Liver (tissue), 3 donors: Measurements from ENCODE around the gene SEMA4D.

Source experiments
- CTCF ChIP-seq: fragments of 150-350 bp; IDR thresholded peaks from 2 replicates; pipeline ENCODE4 v1.5.1; 2017; ENCODE audit warnings: improper control_type of control experiment, low read depth, low read length; ENCODE audit not compliant: missing input control
- TAF1 ChIP-seq: conservative IDR thresholded peaks from 2 replicates; pipeline ENCODE4 v1.6.1; 2016; ENCODE audit warnings: antibody characterized with exemption, mild to moderate bottlenecking
- donor health status: healthy.
- donor health status: healthy.

- TF ChIP-seq CTCF = no peak
- TF ChIP-seq TAF1 = no peak
Observed at GRCh38 chr9:89466451-89467277, 31.2 kb downstream of the SEMA4D start.
